Endothelial cell of umbilical vein (primary cell): ENCODE measurements around the gene TMTC1. TPM values are rescaled to one million over a fixed set of nuclear protein-coding genes. Genes with fewer than 3 reads are reported as not detected.
A peak's percentile ranks its signal among the peaks of the same experiment; 100 is the strongest.

Experiments used
- BruUV-seq: library from RNA; stranded (reverse); fragments of 400-500 nt; replicated peaks from 2 replicates; lab custom pipeline; 2021; lab: Mats Ljungman, UMichigan
- CTCF ChIA-PET: fragments of 300-600, 350-600 bp; sonication (Branson Sonifier 250); formaldehyde crosslinking; loops from one replicate; lab custom pipeline; 2021; ENCODE audit warnings: antibody characterized with exemption, inconsistent platforms; lab: Charles Lee
- POLR2A ChIA-PET: fragments of 300-600, 350-600 bp; sonication (Branson Sonifier 250); formaldehyde crosslinking; loops from one replicate; lab custom pipeline; 2021; ENCODE audit warnings: antibody characterized with exemption, inconsistent platforms; lab: Charles Lee
- DNase-seq: peaks from one replicate; pipeline ENCODE4 v3.0.0-alpha.2; 2011; ENCODE audit warnings: low read depth, low spot score
- FAIRE-seq: peaks from 2 replicates; lab custom pipeline; 2011; peaks lifted over from hg19 to GRCh38; lab: Jason Lieb, UNC
- H2AFZ ChIP-seq: 2 replicates; pipeline ENCODE4 v1.6.0; 2012; ENCODE audit warnings: low read depth, low read length, control low read depth, inconsistent platforms
- H3K27ac ChIP-seq: 2 replicates; pipeline ENCODE4 v1.5.1; 2011; ENCODE audit warnings: low read depth, mild to moderate bottlenecking, control low read depth, low read length, moderate library complexity; ENCODE audit not compliant: insufficient read depth
- H3K27me3 ChIP-seq, 2 experiments: 2 replicates each; pipeline versions ENCODE4 v1.6.0 to v1.6.1; 2011; ENCODE audit warnings: low read length in 2 of 2, mixed read lengths in 1 of 2; ENCODE audit not compliant: control insufficient read depth in 2 of 2, insufficient read depth in 2 of 2
- H3K36me3 ChIP-seq, 2 experiments: 2 replicates in 1 of 2; 3 replicates in 1 of 2; pipeline ENCODE4 v1.5.1; 2011; ENCODE audit warnings: low read length in 2 of 2, mild to moderate bottlenecking in 1 of 2, moderate library complexity in 1 of 2; ENCODE audit not compliant: control insufficient read depth in 2 of 2, insufficient read depth in 2 of 2; ENCODE audit errors: extremely low read depth in 1 of 2
- H3K4me1 ChIP-seq: 3 replicates; pipeline ENCODE4 v1.5.1; 2011; ENCODE audit warnings: mild to moderate bottlenecking, low read length; ENCODE audit not compliant: control insufficient read depth, insufficient read depth; ENCODE audit errors: extremely low read depth
- H3K4me2 ChIP-seq: 2 replicates; pipeline ENCODE4 v1.6.1; 2011; ENCODE audit warnings: low read length, control low read depth, mixed read lengths; ENCODE audit not compliant: insufficient read depth
- H3K4me3 ChIP-seq, 3 experiments: fragments of 200-600 bp in 1 of 3; sonication (generic), shearing (Covaris generic) in 1 of 3; replicated peaks in 1 of 3; 2 replicates each; pipeline ENCODE4 v1.5.1; 2011 to 2016; ENCODE audit warnings: control low read depth in 3 of 3, low read length in 3 of 3, mild to moderate bottlenecking in 2 of 3, inconsistent platforms in 1 of 3, low read depth in 1 of 3, moderate library complexity in 1 of 3; ENCODE audit not compliant: insufficient read depth in 1 of 3
- H3K79me2 ChIP-seq: 2 replicates; pipeline ENCODE4 v1.6.0; 2012; ENCODE audit warnings: low read length, inconsistent platforms; ENCODE audit not compliant: control insufficient read depth, insufficient read depth
- H3K9ac ChIP-seq: replicated peaks from 2 replicates; pipeline ENCODE3; 2011; ENCODE audit warnings: low read length, control low read depth; ENCODE audit not compliant: insufficient read depth; ENCODE audit errors: extremely low read depth
- H3K9me1 ChIP-seq: replicated peaks from 3 replicates; pipeline ENCODE4 v1.6.0; 2011; ENCODE audit warnings: mild to moderate bottlenecking, low read length; ENCODE audit not compliant: control insufficient read depth, insufficient read depth; ENCODE audit errors: extremely low read depth
- H3K9me3 ChIP-seq: replicated peaks from 2 replicates; pipeline ENCODE4 v1.5.1; 2012; ENCODE audit warnings: low read length, inconsistent platforms; ENCODE audit not compliant: control insufficient read depth, insufficient read depth
- H4K20me1 ChIP-seq: replicated peaks from 2 replicates; pipeline ENCODE3; 2011; ENCODE audit warnings: mild to moderate bottlenecking, low read length; ENCODE audit not compliant: control insufficient read depth, insufficient read depth; ENCODE audit errors: extremely low read depth
- CTCF ChIP-seq, 2 donors: IDR thresholded peaks; 1 replicate in 1 of 2; 2 replicates in 1 of 2; pipeline ENCODE4 v1.5.1; 2011; ENCODE audit warnings: low read length in 2 of 2, mild to moderate bottlenecking in 2 of 2, moderate library complexity in 2 of 2, control low read depth in 1 of 2, inconsistent platforms in 1 of 2, low read depth in 1 of 2; ENCODE audit not compliant: insufficient read depth in 1 of 2; ENCODE audit errors: extremely low read depth in 1 of 2
- EZH2 ChIP-seq: IDR thresholded peaks from 2 replicates; pipeline ENCODE4 v1.6.1; 2012; ENCODE audit warnings: borderline replicate concordance, low read depth, mild to moderate bottlenecking, moderate library complexity, low read length, inconsistent platforms; ENCODE audit not compliant: severe bottlenecking
- FOS ChIP-seq: IDR thresholded peaks from 2 replicates; pipeline ENCODE4 v1.6.1; 2011; ENCODE audit warnings: mild to moderate bottlenecking, low read length, moderate library complexity, borderline replicate concordance; ENCODE audit not compliant: insufficient read depth
- GATA2 ChIP-seq: IDR thresholded peaks from 2 replicates; pipeline ENCODE4 v1.7.0; 2011; ENCODE audit warnings: low read depth, mild to moderate bottlenecking, moderate library complexity, mixed read lengths, low read length; ENCODE audit not compliant: insufficient read length, insufficient read depth
- MAX ChIP-seq: IDR thresholded peaks from 2 replicates; pipeline ENCODE4 v1.6.1; 2011; ENCODE audit not compliant: insufficient read depth, insufficient read length
- MYC ChIP-seq: IDR thresholded peaks from one replicate; pipeline ENCODE4 v1.6.1; 2011; ENCODE audit warnings: mild to moderate bottlenecking, low read depth, low read length
- POLR2A ChIP-seq: IDR thresholded peaks from 2 replicates; pipeline ENCODE4 v1.6.1; 2012; ENCODE audit warnings: low read depth, mild to moderate bottlenecking, control low read depth, low read length
- POLR2AphosphoS5 ChIP-seq: IDR thresholded peaks from 2 replicates; pipeline ENCODE4 v1.6.1; 2012; ENCODE audit warnings: low read depth, mild to moderate bottlenecking, control low read depth, low read length, moderate library complexity; ENCODE audit not compliant: insufficient read depth
- dilution Hi-C: fragments of 300-500 bp; cut with MboI; formaldehyde crosslinking; loops from one replicate; pipeline ENCODE4 v1.15.0; 2019; ENCODE audit warnings: low sequenced_read_pairs; ENCODE audit not compliant: extremely low pct_ligation_motif_present
- intact Hi-C: fragments of 100-400 bp; cut with micrococcal nuclease; formaldehyde crosslinking; loops from one replicate; pipeline ENCODE4 v1.10.0; 2022
- polyA plus RNA-seq, 4 experiments: library from polyadenylated mRNA; depleted of rRNA in 3 of 4; stranded (reverse) in 3 of 4; unstranded in 1 of 4; fragments of >200 nt; gene quantifications; 2 replicates each; pipeline versions ENCODE4 v1.2.1 to v1.2.3, GENCODE V29; 2011 to 2012; ENCODE audit warnings: missing spikeins in 1 of 4
- total RNA-seq: library from RNA; stranded (reverse); gene quantifications from 2 replicates; pipeline ENCODE4 v1.2.3, GENCODE V29; 2021

Gene TMTC1
- total and polyA plus RNA-seq, 2 donors (not counting 3 experiments of a cell fraction or from before 2014, with no cell fraction given) = 5.4 to 5.9 TPM

- CTCF ChIA-PET = interaction anchor here (1.0 to 3.8 kb wide), 5 partner anchors 767 to 1750 kb away, joined by 3 to 26 read pairs (median 7); no protein-coding TSS in a partner anchor
- H3K9ac ChIP-seq = no peak overlapping the region
- intact Hi-C loops (no loop called here), dilution Hi-C loops (no loop called here)
- H3K36me3 ChIP-seq = no peaks in the 10 kb centered on the region
- POLR2A ChIA-PET = interaction anchor here (0.6 kb wide), 1 partner anchor 1398 kb away, joined by 3 read pairs; no protein-coding TSS in a partner anchor
- no peaks in the 10 kb centered on the region for H3K4me1 ChIP-seq
- no peak overlapping the region for H3K4me3 ChIP-seq
- DNase-seq (peak; percentile 51), FAIRE-seq (peak; percentile 62)
- H3K4me2 ChIP-seq = no peak overlapping the region
- no peaks in the 10 kb centered on the region for H3K79me2 ChIP-seq
- no peak overlapping the region for H3K27ac ChIP-seq
- H3K9me1 ChIP-seq = no peaks in the 10 kb centered on the region
- no peaks in the 10 kb centered on the region for H4K20me1 ChIP-seq
- H3K27me3 ChIP-seq = no peaks in the 10 kb centered on the region
- H2AFZ ChIP-seq = no peak overlapping the region
- H3K9me3 ChIP-seq = no peaks in the 10 kb centered on the region
- TF ChIP-seq MYC (no peak), MAX (no peak), POLR2AphosphoS5 (no peak), POLR2A (no peak), GATA2 (no peak), EZH2 (no peak), FOS (no peak)
- BruUV-seq = no TSS peak
Measured at GRCh38 chr12:29521951-29522350, 261.8 kb downstream of the TMTC1 start.

GRCh38 chr12:29519585-29520182 is 264.1 kb downstream of the TMTC1 start:
- H3K9me3 ChIP-seq = no peaks in the 10 kb centered on the region
- dilution Hi-C loops = no loop called here
- H3K4me1 ChIP-seq = no peaks in the 10 kb centered on the region
- no peak overlapping the region for H3K4me3 ChIP-seq
- DNase-seq (peak; percentile 75), FAIRE-seq (peak; percentile 82)
- H3K4me2 ChIP-seq = no peak overlapping the region
- H3K9ac ChIP-seq = no peak overlapping the region
- BruUV-seq = no TSS peak
- intact Hi-C loops = loop anchor here (1.0 to 10.0 kb wide), 5 partner anchors 215 to 1325 kb away; no protein-coding TSS in a partner anchor
- POLR2A ChIA-PET = no interaction called here
- no peak overlapping the region for H3K27ac ChIP-seq
- H3K79me2 ChIP-seq = no peaks in the 10 kb centered on the region
- TF ChIP-seq MYC = no peak
- no peak for TF ChIP-seq MAX
- TF ChIP-seq EZH2 = no peak
- no peak for TF ChIP-seq GATA2
- peak; percentile 21 to 33 for TF ChIP-seq CTCF (IDR thresholded peaks at IDR 0.05; ENCODE audit: extremely low read depth in 1 of 2, insufficient read depth in 1 of 2, low read depth in 1 of 2, low read length in 2 of 2)
- H2AFZ ChIP-seq = no peak overlapping the region
- H3K9me1 ChIP-seq = no peaks in the 10 kb centered on the region
- H4K20me1 ChIP-seq = no peaks in the 10 kb centered on the region
- H3K27me3 ChIP-seq = no peaks in the 10 kb centered on the region
- CTCF ChIA-PET = interaction anchor here (0.5 to 3.8 kb wide), 32 partner anchors 11 to 1328 kb away, joined by 3 to 27 read pairs (median 3); no protein-coding TSS in a partner anchor
- H3K36me3 ChIP-seq = no peaks in the 10 kb centered on the region
